Heart left ventricle (tissue), 13 donors: ENCODE results near the gene CLDN6.

Source experiments
- CTCF ChIP-seq, 12 donors: fragments of 200-600 bp; sonication (generic) in 4 of 12; IDR thresholded peaks; one replicate each; pipeline versions ENCODE4 v1.5.0 to v1.8.0; 2018 to 2022; ENCODE audit warnings: antibody characterized with exemption in 12 of 12, mild to moderate bottlenecking in 5 of 12
- POLR2A ChIP-seq, 2 donors: fragments of 450-650 bp; IDR thresholded peaks; one replicate each; pipeline ENCODE4 v1.6.1; 2017; ENCODE audit warnings: antibody characterized with exemption in 2 of 2, mild to moderate bottlenecking in 2 of 2, moderate library complexity in 2 of 2
- donor health status: ischemic (EF 13 %, LVEDD 7.1; RV severe dilation, severe dysfunction).
- donor health status: DM: no; HTN: yes; CAD: no.
- donor health status: DM: no; HTN: no; CAD: no.
- donor health status: ischemic (EF 25% LVEDD 6.9; RV normal size, moderate dysfunction).
- donor health status: ischemic (EF 25% LVEDD 5.7; RV mildly dilated, moderate dysfunction).
- donor health status: ischemic (EF 35%, LVEDD 5.7; RV mildly dilated, moderate dysfunction).
- donor health status: nonischemic (EF 11% LVEDD 7.7; RV severe dilation, severe dysfunction).
- donor health status: DM: yes; HTN: yes; CAD: no.
- donor health status: PGD.
- donor health status: ischemic (EF 29% LVEDD 5.4; RV normal size, mild dysfunction).
- donor health status: nonischemic (EF 23%, LVEDD 6.1; RV moderate dilation, normal function).

- TF ChIP-seq CTCF (IDR thresholded peaks at IDR 0.05), result no peak
- TF ChIP-seq POLR2A (IDR thresholded peaks at IDR 0.05), result no peak
Observed at GRCh38 chr16:2974319-2975056, 43.5 kb downstream of the CLDN6 start.
